GM23338 (cell line): Measurements from ENCODE around the gene HOXB6. TPM values are rescaled to one million over a fixed set of nuclear protein-coding genes. Genes with fewer than 3 reads are reported as not detected.
A peak's percentile ranks its signal among the peaks of the same experiment; 100 is the strongest.

Source experiments
- ATAC-seq: fragments of 200-7000 bp; cut with Tn5 transposase; 3 replicates; pipeline ENCODE4 v1.9.1; 2020
- DNase-seq: peaks from one replicate; pipeline ENCODE4 v3.0.0-alpha.2; 2015; ENCODE audit warnings: low spot score
- H2AFZ ChIP-seq: fragments of 200-600 bp; sonication (generic); 2 replicates; pipeline ENCODE4 v1.8.0; 2016; ENCODE audit warnings: antibody characterized with exemption, mild to moderate bottlenecking, moderate library complexity
- H3F3A ChIP-seq: fragments of 200-600 bp; sonication (generic); replicated peaks from 2 replicates; pipeline ENCODE4 v1.8.0; 2017; ENCODE audit warnings: antibody characterized with exemption, mixed run types, low read depth
- H3K27ac ChIP-seq: fragments of 200-600 bp; sonication (generic); 2 replicates; pipeline ENCODE4 v1.6.1; 2016; ENCODE audit warnings: low read depth
- H3K27me3 ChIP-seq: fragments of 200-600 bp; sonication (generic); 2 replicates; pipeline ENCODE4 v1.8.0; 2016; ENCODE audit warnings: mild to moderate bottlenecking, mixed run types, moderate library complexity; ENCODE audit not compliant: insufficient read depth
- H3K36me3 ChIP-seq: fragments of 200-600 bp; sonication (generic); 2 replicates; pipeline ENCODE4 v1.8.0; 2016; ENCODE audit warnings: mild to moderate bottlenecking; ENCODE audit not compliant: insufficient read depth
- H3K4me1 ChIP-seq: fragments of 200-600 bp; sonication (generic); 2 replicates; pipeline ENCODE4 v1.8.0; 2016; ENCODE audit warnings: mild to moderate bottlenecking, moderate library complexity; ENCODE audit not compliant: insufficient read depth
- H3K4me2 ChIP-seq: fragments of 200-600 bp; sonication (generic); 2 replicates; pipeline ENCODE4 v1.7.1; 2017; ENCODE audit warnings: mixed run types
- H3K4me3 ChIP-seq: fragments of 200-600 bp; sonication (generic); 2 replicates; pipeline ENCODE4 v1.6.1; 2016; ENCODE audit warnings: mixed run types
- H3K79me2 ChIP-seq: fragments of 200-600 bp; sonication (generic); replicated peaks from 2 replicates; pipeline ENCODE4 v1.8.0; 2017; ENCODE audit warnings: mild to moderate bottlenecking; ENCODE audit not compliant: insufficient read depth
- H3K9me2 ChIP-seq: fragments of 200-600 bp; sonication (generic); 2 replicates; pipeline ENCODE4 v1.8.0; 2017; ENCODE audit not compliant: insufficient read depth
- H4K20me1 ChIP-seq: fragments of 200-600 bp; sonication (generic); replicated peaks from 2 replicates; pipeline ENCODE4 v1.8.0; 2017; ENCODE audit warnings: mild to moderate bottlenecking; ENCODE audit not compliant: insufficient read depth
- H3K27ac Mint-ChIP-seq: 2 replicates; pipeline ENCODE4 v1.8.0; 2020; ENCODE audit warnings: inconsistent platforms, mild to moderate bottlenecking, moderate library complexity, mixed read lengths
- H3K27me3 Mint-ChIP-seq: 3 replicates; pipeline ENCODE4 v1.8.0; 2022; ENCODE audit warnings: low read depth, mild to moderate bottlenecking, moderate library complexity, mixed read lengths, inconsistent platforms; ENCODE audit not compliant: insufficient read depth, poor library complexity
- H3K36me3 Mint-ChIP-seq: 3 replicates; pipeline ENCODE4 v1.8.0; 2021; ENCODE audit warnings: low read depth, mild to moderate bottlenecking, inconsistent platforms, moderate library complexity, mixed read lengths
- H3K4me1 Mint-ChIP-seq: 3 replicates; pipeline ENCODE4 v1.8.0; 2020; ENCODE audit warnings: mild to moderate bottlenecking, inconsistent platforms, mixed read lengths
- H3K4me3 Mint-ChIP-seq: 3 replicates; pipeline ENCODE4 v1.8.0; 2021; ENCODE audit warnings: moderate library complexity, mild to moderate bottlenecking, inconsistent platforms, mixed read lengths
- H3K9me3 Mint-ChIP-seq: 3 replicates; pipeline ENCODE4 v1.8.0; 2020; ENCODE audit warnings: moderate library complexity, mild to moderate bottlenecking, inconsistent platforms, mixed read lengths
- EZH2 ChIP-seq: fragments of 200-600 bp; sonication (generic); IDR thresholded peaks from one replicate; pipeline ENCODE4 v1.8.0; 2017; ENCODE audit warnings: antibody characterized with exemption, mild to moderate bottlenecking, low read depth; ENCODE audit not compliant: unreplicated experiment
- JUNB ChIP-seq: IDR thresholded peaks from one replicate; pipeline ENCODE4 v1.6.1; 2016; ENCODE audit warnings: antibody characterized with exemption; ENCODE audit not compliant: unreplicated experiment
- POLR2AphosphoS5 ChIP-seq: IDR thresholded peaks from 2 replicates; pipeline ENCODE4 v1.6.1; 2016; ENCODE audit warnings: antibody characterized with exemption, low read depth
- polyA plus RNA-seq: library from polyadenylated mRNA; unstranded; fragments of >200 nt; fragmentation: Nextera tagmentation; extraction: Ambion mirVana; gene quantifications from 2 replicates; pipeline ENCODE4 v1.2.1, GENCODE V29; 2016
- total RNA-seq: library from RNA; depleted of rRNA; stranded (reverse); fragments of >200 nt; shearing (Covaris generic); gene quantifications from 2 replicates; pipeline ENCODE4 v1.2.3, GENCODE V29; 2014
- TF ChIP-seq, protein P1 (sequence below): IDR thresholded peaks from one replicate; pipeline ENCODE4 v1.6.1; 2018; ENCODE audit warnings: antibody characterized with exemption; ENCODE audit not compliant: unreplicated experiment

Gene HOXB6
- total and polyA plus RNA-seq, 2 experiments from 2014 or later: not detected

DNA sequence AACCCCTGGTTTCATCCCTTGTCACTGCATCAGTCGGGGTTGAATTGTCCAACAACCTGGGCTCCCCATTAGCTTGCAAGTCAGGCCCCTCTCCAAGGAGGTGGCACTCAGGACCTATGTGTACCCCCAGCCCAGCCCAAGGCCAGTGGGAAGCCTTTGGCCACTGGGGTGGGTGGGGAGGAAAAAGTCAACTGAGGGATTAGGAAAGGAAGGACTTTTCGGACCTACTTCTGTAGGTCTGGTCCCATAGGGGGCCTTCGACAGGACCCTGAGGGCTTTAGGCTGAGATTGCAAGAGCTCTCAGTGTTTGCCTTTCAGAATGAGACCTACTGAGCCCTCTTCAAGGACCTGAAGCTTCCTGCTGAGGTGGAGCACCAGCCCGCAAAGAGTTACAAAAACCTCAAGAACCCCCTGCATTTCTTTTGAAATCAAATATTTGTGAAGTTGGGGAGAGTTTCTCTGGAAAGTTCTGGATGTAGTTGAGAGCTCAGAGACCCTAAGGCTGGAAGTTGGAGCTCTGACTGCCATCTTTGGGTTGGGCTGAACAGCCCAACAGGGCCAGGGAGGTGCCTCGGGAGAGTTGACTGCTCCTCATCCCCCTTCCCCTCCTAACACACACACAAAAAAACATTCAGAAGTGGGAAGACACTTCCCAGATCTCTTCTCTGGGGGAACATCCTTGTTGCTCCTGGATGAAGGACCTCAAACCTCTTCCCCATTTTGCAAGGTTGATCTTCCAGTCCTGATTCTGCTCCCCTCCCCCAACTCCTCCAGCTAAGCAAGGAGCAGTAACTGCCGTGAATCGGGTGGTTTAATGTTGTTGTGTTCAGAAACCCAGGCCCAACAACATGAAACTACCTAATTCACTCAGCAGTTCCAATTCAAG, 27.1 kb upstream of the HOXB6 start:
- Histone ChIP-seq H3K4me1 (peaks cover 32% of the 10 kb centered on the region), H2AFZ (no peak overlapping the region), H3K79me2 (no peaks in the 10 kb centered on the region), H3K4me2 (0 out of 2 replicates have a peak overlapping the region, but pooled peaks have one; percentile 26), H3K36me3 (no peaks in the 10 kb centered on the region), H3K27ac (no peak overlapping the region), H3F3A (peaks cover 48% of the 10 kb centered on the region), H3K27me3 (peaks cover 100% of the 10 kb centered on the region), H4K20me1 (peaks cover 77% of the 10 kb centered on the region), H3K4me3 (no peak overlapping the region), H3K9me2 (no peaks in the 10 kb centered on the region)
- Mint-ChIP-seq H3K36me3 (no peaks in the 10 kb centered on the region), H3K4me1 (peaks cover 11% of the 10 kb centered on the region), H3K27ac (no peak overlapping the region), H3K27me3 (peaks cover 100% of the 10 kb centered on the region), H3K9me3 (peaks cover 3% of the 10 kb centered on the region; the same call in 2 of the 3 replicates), H3K4me3 (no peak overlapping the region)
- DNase-seq: peak; percentile 19
- ATAC-seq: peak; percentile 7; the same call in 2 of the 3 replicates
- TF ChIP-seq EZH2 (peak; percentile 92), POLR2AphosphoS5 (no peak)

DNA sequence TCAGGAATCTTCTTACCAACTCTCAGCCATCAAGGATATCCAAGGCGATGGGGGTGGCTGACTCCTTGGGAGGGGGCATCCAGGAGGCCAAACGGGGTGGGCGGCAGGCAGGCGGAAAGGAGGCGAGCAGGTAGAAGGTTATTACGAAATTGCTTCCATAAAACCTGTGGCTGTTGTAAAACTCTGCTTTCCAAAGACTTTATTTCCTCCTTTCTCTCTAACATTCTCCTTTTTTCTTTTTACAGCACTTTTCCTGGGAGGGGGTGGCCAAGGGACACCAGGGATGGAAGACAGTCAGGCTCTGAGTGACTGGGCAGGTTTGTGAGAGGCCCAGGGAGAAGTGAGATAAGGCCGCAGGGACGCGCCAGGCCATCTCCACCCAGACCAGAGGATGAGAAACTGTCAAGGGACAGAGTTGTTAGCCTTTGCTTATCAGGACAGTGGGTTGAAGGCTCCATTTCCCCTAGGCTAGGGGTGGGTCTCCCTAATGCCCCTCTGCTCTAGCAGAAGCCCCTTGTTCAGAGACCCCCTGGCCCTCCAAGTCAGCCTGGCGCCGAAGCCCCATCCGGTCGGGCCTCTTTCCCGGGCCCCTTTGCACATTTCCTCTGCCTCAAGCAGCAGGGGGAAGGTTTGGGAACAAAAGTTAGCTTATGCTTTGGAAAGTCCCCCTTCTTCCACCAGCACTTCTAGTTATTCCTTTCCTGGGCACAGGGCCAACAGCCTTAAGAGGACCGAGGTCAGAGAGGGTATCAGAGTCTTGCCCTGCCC, 26.3 kb upstream of the HOXB6 start:
- peaks cover 34% of the 10 kb centered on the region for H3K4me1 ChIP-seq
- H3K9me3 Mint-ChIP-seq: no peaks in the 10 kb centered on the region; the same call in 2 of the 3 replicates
- H3K27me3 ChIP-seq: peaks cover 100% of the 10 kb centered on the region
- H3K27me3 Mint-ChIP-seq: peaks cover 100% of the 10 kb centered on the region
- no peak overlapping the region for H3K27ac Mint-ChIP-seq
- H3F3A ChIP-seq: peaks cover 46% of the 10 kb centered on the region
- no peaks in the 10 kb centered on the region for H3K36me3 ChIP-seq
- peak; percentile 7 for DNase-seq
- no peaks in the 10 kb centered on the region for H3K9me2 ChIP-seq
- TF ChIP-seq JUNB: no peak
- TF ChIP-seq, protein P1, sequence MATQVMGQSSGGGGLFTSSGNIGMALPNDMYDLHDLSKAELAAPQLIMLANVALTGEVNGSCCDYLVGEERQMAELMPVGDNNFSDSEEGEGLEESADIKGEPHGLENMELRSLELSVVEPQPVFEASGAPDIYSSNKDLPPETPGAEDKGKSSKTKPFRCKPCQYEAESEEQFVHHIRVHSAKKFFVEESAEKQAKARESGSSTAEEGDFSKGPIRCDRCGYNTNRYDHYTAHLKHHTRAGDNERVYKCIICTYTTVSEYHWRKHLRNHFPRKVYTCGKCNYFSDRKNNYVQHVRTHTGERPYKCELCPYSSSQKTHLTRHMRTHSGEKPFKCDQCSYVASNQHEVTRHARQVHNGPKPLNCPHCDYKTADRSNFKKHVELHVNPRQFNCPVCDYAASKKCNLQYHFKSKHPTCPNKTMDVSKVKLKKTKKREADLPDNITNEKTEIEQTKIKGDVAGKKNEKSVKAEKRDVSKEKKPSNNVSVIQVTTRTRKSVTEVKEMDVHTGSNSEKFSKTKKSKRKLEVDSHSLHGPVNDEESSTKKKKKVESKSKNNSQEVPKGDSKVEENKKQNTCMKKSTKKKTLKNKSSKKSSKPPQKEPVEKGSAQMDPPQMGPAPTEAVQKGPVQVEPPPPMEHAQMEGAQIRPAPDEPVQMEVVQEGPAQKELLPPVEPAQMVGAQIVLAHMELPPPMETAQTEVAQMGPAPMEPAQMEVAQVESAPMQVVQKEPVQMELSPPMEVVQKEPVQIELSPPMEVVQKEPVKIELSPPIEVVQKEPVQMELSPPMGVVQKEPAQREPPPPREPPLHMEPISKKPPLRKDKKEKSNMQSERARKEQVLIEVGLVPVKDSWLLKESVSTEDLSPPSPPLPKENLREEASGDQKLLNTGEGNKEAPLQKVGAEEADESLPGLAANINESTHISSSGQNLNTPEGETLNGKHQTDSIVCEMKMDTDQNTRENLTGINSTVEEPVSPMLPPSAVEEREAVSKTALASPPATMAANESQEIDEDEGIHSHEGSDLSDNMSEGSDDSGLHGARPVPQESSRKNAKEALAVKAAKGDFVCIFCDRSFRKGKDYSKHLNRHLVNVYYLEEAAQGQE: no peak
- TF ChIP-seq EZH2: peak; percentile 78
- no peak overlapping the region for H2AFZ ChIP-seq
- no peaks in the 10 kb centered on the region for H3K36me3 Mint-ChIP-seq
- no peak overlapping the region for H3K4me2 ChIP-seq
- H3K4me3 Mint-ChIP-seq: no peak overlapping the region
- no peak for ATAC-seq
- no peak overlapping the region for H3K4me3 ChIP-seq
- peaks cover 13% of the 10 kb centered on the region for H3K4me1 Mint-ChIP-seq
- H4K20me1 ChIP-seq: peaks cover 75% of the 10 kb centered on the region
- H3K27ac ChIP-seq: no peak overlapping the region
- no peaks in the 10 kb centered on the region for H3K79me2 ChIP-seq
